ENCODE data around the gene SSH2. TPM values are rescaled to one million over a fixed set of nuclear protein-coding genes. Genes with fewer than 3 reads are reported as not detected.

SSH2 gene
- total and polyA plus RNA-seq, 5 donors from 2014 or later: 27.2 to 90.4 (median 38.2) TPM

- Mint-ChIP-seq H3K9me3 (peaks cover 0 to 2% (median 0%) of the 10 kb centered on the region in 7 donors), H3K27me3 (no peaks in the 10 kb centered on the region), H3K27ac (peak overlapping the region; percentile 47 to 79 (median 47)), H3K36me3 (peaks cover 26% of the 10 kb centered on the region), H3K4me3 (peak overlapping the region in 2 of 4 donors; percentile 44 to 45), H3K4me1 (peaks cover 46 to 99% (median 60%) of the 10 kb centered on the region in 4 donors)
- ATAC-seq (ENCODE audit: low read depth in 2 of 2): no peak
- peaks cover 43% of the 10 kb centered on the region for H3K4me1 ChIP-seq (ENCODE audit: control insufficient read depth, insufficient read depth, low read length, poor library complexity, severe bottlenecking)
- no peaks in the 10 kb centered on the region for H3K27me3 ChIP-seq (ENCODE audit: control insufficient read depth, insufficient read depth, low read length)
- no peaks in the 10 kb centered on the region for H3K36me3 ChIP-seq (ENCODE audit: control insufficient read depth, insufficient read depth, low read length)
- no peak overlapping the region for H3K4me3 ChIP-seq (ENCODE audit: low read depth, low read length)
- no peak overlapping the region for H3K27ac ChIP-seq (ENCODE audit: insufficient read depth, low read length, poor library complexity, severe bottlenecking)
- no peaks in the 10 kb centered on the region for H3K9me3 ChIP-seq (ENCODE audit: control insufficient read depth in 2 of 2, low read length in 2 of 2)
- DNase-seq: no peak
Measured at GRCh38 chr17:29718446-29719039, 211.5 kb downstream of the SSH2 start.

DNA sequence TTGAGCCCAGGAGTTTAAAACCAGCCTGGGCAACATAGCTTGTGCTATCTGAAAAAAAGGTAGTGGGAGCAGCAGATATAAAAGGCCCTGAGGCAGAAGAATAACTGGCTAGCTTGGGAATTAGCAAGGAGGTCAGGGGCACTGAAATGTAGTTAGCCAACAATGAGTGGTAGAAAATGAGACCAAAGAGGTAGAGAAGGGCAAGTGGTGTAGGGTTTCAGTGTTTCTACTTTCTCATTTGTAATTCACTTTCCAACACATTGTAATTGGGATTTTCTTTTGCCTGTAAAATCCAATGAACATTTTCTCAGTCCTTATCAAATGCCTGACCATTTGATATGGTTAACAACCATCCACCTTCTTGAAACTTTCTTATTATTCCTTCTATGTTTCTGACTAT is 212.2 kb downstream of the SSH2 start:
- H3K4me1 ChIP-seq (ENCODE audit: control insufficient read depth, insufficient read depth, low read length, poor library complexity, severe bottlenecking): peaks cover 39% of the 10 kb centered on the region
- H3K4me1 Mint-ChIP-seq: peaks cover 44 to 98% (median 56%) of the 10 kb centered on the region in 4 donors
- peak overlapping the region in 2 of 4 donors; percentile 45 to 56 for H3K4me3 Mint-ChIP-seq

GRCh38 chr17:29716566-29716965 is 213.5 kb downstream of the SSH2 start:
- Mint-ChIP-seq H3K36me3 (peaks cover 37% of the 10 kb centered on the region), H3K4me3 (peak overlapping the region in 2 of 4 donors; percentile 6 to 68), H3K9me3 (peaks cover 0 to 2% (median 0%) of the 10 kb centered on the region in 7 donors), H3K27me3 (no peaks in the 10 kb centered on the region), H3K4me1 (peaks cover 38 to 98% (median 51%) of the 10 kb centered on the region in 4 donors), H3K27ac (peak overlapping the region; percentile 69 to 86 (median 78))
- H3K27ac ChIP-seq (ENCODE audit: insufficient read depth, low read length, poor library complexity, severe bottlenecking): no peak overlapping the region
- ATAC-seq (ENCODE audit: low read depth in 2 of 2) (no peak), DNase-seq (no peak)
- H3K4me1 ChIP-seq (ENCODE audit: control insufficient read depth, insufficient read depth, low read length, poor library complexity, severe bottlenecking): peaks cover 29% of the 10 kb centered on the region
- H3K27me3 ChIP-seq (ENCODE audit: control insufficient read depth, insufficient read depth, low read length): no peaks in the 10 kb centered on the region
- H3K9me3 ChIP-seq (ENCODE audit: control insufficient read depth in 2 of 2, low read length in 2 of 2): no peaks in the 10 kb centered on the region
- no peak overlapping the region for H3K4me3 ChIP-seq (ENCODE audit: low read depth, low read length)
- no peaks in the 10 kb centered on the region for H3K36me3 ChIP-seq (ENCODE audit: control insufficient read depth, insufficient read depth, low read length)

More for the DNA sequence above, 212.2 kb downstream of the SSH2 start:
- peak overlapping the region; percentile 21 for H3K4me3 ChIP-seq (ENCODE audit: low read depth, low read length)
- Mint-ChIP-seq H3K27me3 (no peaks in the 10 kb centered on the region), H3K27ac (peak overlapping the region; percentile 20 to 94 (median 86)), H3K36me3 (peaks cover 29% of the 10 kb centered on the region), H3K9me3 (peaks cover 0 to 2% (median 0%) of the 10 kb centered on the region in 7 donors)
- no peak overlapping the region for H3K27ac ChIP-seq (ENCODE audit: insufficient read depth, low read length, poor library complexity, severe bottlenecking)
- DNase-seq (no peak), ATAC-seq (ENCODE audit: low read depth in 2 of 2) (no peak)
- H3K36me3 ChIP-seq (ENCODE audit: control insufficient read depth, insufficient read depth, low read length): no peaks in the 10 kb centered on the region
- no peaks in the 10 kb centered on the region for H3K9me3 ChIP-seq (ENCODE audit: control insufficient read depth in 2 of 2, low read length in 2 of 2)
- no peaks in the 10 kb centered on the region for H3K27me3 ChIP-seq (ENCODE audit: control insufficient read depth, insufficient read depth, low read length)

- Mint-ChIP-seq H3K9me3 (peaks cover 0 to 2% (median 0%) of the 10 kb centered on the region in 7 donors), H3K27ac (peak overlapping the region; percentile 45 to 86 (median 78)), H3K4me3 (peak overlapping the region in 1 of 4 donors; percentile 33), H3K36me3 (peaks cover 40% of the 10 kb centered on the region), H3K4me1 (peaks cover 38 to 98% (median 53%) of the 10 kb centered on the region in 4 donors), H3K27me3 (no peaks in the 10 kb centered on the region)
- Histone ChIP-seq H3K36me3 (ENCODE audit: control insufficient read depth, insufficient read depth, low read length) (no peaks in the 10 kb centered on the region), H3K4me1 (ENCODE audit: control insufficient read depth, insufficient read depth, low read length, poor library complexity, severe bottlenecking) (peaks cover 23% of the 10 kb centered on the region), H3K27me3 (ENCODE audit: control insufficient read depth, insufficient read depth, low read length) (no peaks in the 10 kb centered on the region), H3K4me3 (ENCODE audit: low read depth, low read length) (no peak overlapping the region), H3K9me3 (ENCODE audit: control insufficient read depth in 2 of 2, low read length in 2 of 2) (no peaks in the 10 kb centered on the region), H3K27ac (ENCODE audit: insufficient read depth, low read length, poor library complexity, severe bottlenecking) (no peak overlapping the region)
- ATAC-seq (ENCODE audit: low read depth in 2 of 2) (no peak), DNase-seq (no peak)
Measured at GRCh38 chr17:29715680-29716079, 214.3 kb downstream of the SSH2 start.

GRCh38 chr17:29714146-29714545 is 215.9 kb downstream of the SSH2 start:
- H3K4me1 Mint-ChIP-seq: peaks cover 39 to 98% (median 58%) of the 10 kb centered on the region in 4 donors
- Histone ChIP-seq H3K4me3 (ENCODE audit: low read depth, low read length) (no peak overlapping the region), H3K4me1 (ENCODE audit: control insufficient read depth, insufficient read depth, low read length, poor library complexity, severe bottlenecking) (peaks cover 16% of the 10 kb centered on the region), H3K36me3 (ENCODE audit: control insufficient read depth, insufficient read depth, low read length) (peaks cover 2% of the 10 kb centered on the region), H3K9me3 (ENCODE audit: control insufficient read depth in 2 of 2, low read length in 2 of 2) (no peaks in the 10 kb centered on the region), H3K27ac (ENCODE audit: insufficient read depth, low read length, poor library complexity, severe bottlenecking) (peak overlapping the region; percentile 10), H3K27me3 (ENCODE audit: control insufficient read depth, insufficient read depth, low read length) (no peaks in the 10 kb centered on the region)
- ATAC-seq (ENCODE audit: low read depth in 2 of 2) (no peak), DNase-seq (no peak)
- peak overlapping the region in 2 of 4 donors; percentile 18 to 67 for H3K4me3 Mint-ChIP-seq
- H3K36me3 Mint-ChIP-seq: peaks cover 40% of the 10 kb centered on the region
- H3K27me3 Mint-ChIP-seq: no peaks in the 10 kb centered on the region
- H3K27ac Mint-ChIP-seq: peak overlapping the region; percentile 80 to 92 (median 89)
- H3K9me3 Mint-ChIP-seq: peaks cover 0 to 4% (median 0%) of the 10 kb centered on the region in 7 donors

DNA sequence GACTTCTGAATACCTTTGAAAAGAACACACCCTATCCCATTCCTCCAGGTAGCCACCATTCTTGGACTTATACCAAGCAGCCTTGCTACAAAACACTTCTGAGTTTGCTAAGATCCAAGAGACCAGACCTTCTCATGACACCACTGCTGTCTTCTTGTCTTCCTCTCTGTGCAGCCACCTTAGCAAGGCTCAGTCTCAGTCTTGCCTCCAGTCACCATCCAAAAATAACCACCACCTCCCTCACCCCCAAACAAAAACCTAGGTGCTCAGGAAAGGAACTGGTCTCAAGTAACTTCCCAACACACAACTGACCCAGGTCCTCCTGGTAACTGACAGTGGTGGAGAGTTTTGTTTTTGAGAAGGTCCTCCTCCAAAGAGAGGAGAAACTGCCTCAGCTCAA is 216.4 kb downstream of the SSH2 start:
- Mint-ChIP-seq H3K9me3 (peaks cover 0 to 4% (median 0%) of the 10 kb centered on the region in 7 donors), H3K27ac (peak overlapping the region; percentile 85 to 92 (median 89)), H3K4me1 (peaks cover 39 to 97% (median 57%) of the 10 kb centered on the region in 4 donors), H3K27me3 (no peaks in the 10 kb centered on the region), H3K4me3 (peak overlapping the region in 3 of 4 donors; percentile 14 to 67 (median 23)), H3K36me3 (peaks cover 40% of the 10 kb centered on the region)
- Histone ChIP-seq H3K27me3 (ENCODE audit: control insufficient read depth, insufficient read depth, low read length) (no peaks in the 10 kb centered on the region), H3K4me1 (ENCODE audit: control insufficient read depth, insufficient read depth, low read length, poor library complexity, severe bottlenecking) (peaks cover 21% of the 10 kb centered on the region), H3K27ac (ENCODE audit: insufficient read depth, low read length, poor library complexity, severe bottlenecking) (peak overlapping the region; percentile 10), H3K36me3 (ENCODE audit: control insufficient read depth, insufficient read depth, low read length) (peaks cover 2% of the 10 kb centered on the region), H3K9me3 (ENCODE audit: control insufficient read depth in 2 of 2, low read length in 2 of 2) (no peaks in the 10 kb centered on the region), H3K4me3 (ENCODE audit: low read depth, low read length) (no peak overlapping the region)
- DNase-seq (no peak), ATAC-seq (ENCODE audit: low read depth in 2 of 2) (peak in 1 of 2 donors; percentile 46)

GRCh38 chr17:29711588-29712385 is 218.2 kb downstream of the SSH2 start:
- no peaks in the 10 kb centered on the region for H3K27me3 Mint-ChIP-seq
- ATAC-seq (ENCODE audit: low read depth in 2 of 2): no peak

More at GRCh38 chr17:29711588-29712385, 218.2 kb downstream of the SSH2 start:
- Histone ChIP-seq H3K36me3 (ENCODE audit: control insufficient read depth, insufficient read depth, low read length) (peaks cover 2% of the 10 kb centered on the region), H3K4me1 (ENCODE audit: control insufficient read depth, insufficient read depth, low read length, poor library complexity, severe bottlenecking) (peaks cover 31% of the 10 kb centered on the region), H3K27ac (ENCODE audit: insufficient read depth, low read length, poor library complexity, severe bottlenecking) (no peak overlapping the region), H3K9me3 (ENCODE audit: control insufficient read depth in 2 of 2, low read length in 2 of 2) (no peaks in the 10 kb centered on the region), H3K4me3 (ENCODE audit: low read depth, low read length) (no peak overlapping the region), H3K27me3 (ENCODE audit: control insufficient read depth, insufficient read depth, low read length) (no peaks in the 10 kb centered on the region)
- Mint-ChIP-seq H3K9me3 (peaks cover 0 to 4% (median 0%) of the 10 kb centered on the region in 7 donors), H3K36me3 (peaks cover 28% of the 10 kb centered on the region), H3K4me1 (peaks cover 39 to 95% (median 54%) of the 10 kb centered on the region in 4 donors), H3K4me3 (peak overlapping the region in 1 of 4 donors; percentile 29), H3K27ac (peak overlapping the region; percentile 30 to 63 (median 43))
- no peak for DNase-seq

All from CD4-positive, CD25-positive, alpha-beta regulatory T cell (primary cell).